ENCODE results near the gene TOMM22.

TOMM22 gene

DNA sequence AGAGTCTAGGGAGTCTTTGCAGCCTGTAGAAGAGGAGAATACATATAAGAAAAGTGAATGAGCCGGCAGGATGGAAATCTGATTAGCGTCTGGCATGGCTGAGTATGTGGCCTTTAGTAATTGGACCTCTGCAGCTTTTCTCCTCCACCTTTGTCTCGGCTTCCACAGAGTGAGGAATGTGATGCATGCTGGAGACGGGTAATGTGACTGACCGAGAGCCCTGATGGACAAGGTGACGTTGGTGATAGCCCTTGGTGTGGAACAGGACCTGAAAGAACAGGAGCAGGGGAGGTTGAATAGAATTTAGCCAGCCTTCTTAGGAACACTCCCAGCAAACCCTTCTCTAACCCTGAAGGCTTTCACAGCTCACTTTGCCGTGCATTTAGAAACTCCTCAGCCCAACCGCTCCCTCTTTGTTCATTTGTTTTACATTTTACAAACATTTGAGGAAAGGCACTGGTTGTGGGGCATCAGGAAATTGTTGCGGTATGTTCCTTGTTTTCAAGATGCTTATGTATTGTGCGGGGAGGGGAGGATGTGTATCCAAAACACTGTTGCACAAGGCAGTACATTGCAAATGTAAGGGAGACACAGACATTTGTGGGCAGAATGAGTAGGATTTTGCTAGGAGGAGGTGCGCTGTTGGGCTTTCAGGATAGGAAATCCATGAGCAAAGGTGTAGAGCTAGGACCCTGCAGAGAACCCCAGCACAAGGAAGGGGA, 30.9 kb downstream of the TOMM22 start:
- TF ChIP-seq, protein P1, sequence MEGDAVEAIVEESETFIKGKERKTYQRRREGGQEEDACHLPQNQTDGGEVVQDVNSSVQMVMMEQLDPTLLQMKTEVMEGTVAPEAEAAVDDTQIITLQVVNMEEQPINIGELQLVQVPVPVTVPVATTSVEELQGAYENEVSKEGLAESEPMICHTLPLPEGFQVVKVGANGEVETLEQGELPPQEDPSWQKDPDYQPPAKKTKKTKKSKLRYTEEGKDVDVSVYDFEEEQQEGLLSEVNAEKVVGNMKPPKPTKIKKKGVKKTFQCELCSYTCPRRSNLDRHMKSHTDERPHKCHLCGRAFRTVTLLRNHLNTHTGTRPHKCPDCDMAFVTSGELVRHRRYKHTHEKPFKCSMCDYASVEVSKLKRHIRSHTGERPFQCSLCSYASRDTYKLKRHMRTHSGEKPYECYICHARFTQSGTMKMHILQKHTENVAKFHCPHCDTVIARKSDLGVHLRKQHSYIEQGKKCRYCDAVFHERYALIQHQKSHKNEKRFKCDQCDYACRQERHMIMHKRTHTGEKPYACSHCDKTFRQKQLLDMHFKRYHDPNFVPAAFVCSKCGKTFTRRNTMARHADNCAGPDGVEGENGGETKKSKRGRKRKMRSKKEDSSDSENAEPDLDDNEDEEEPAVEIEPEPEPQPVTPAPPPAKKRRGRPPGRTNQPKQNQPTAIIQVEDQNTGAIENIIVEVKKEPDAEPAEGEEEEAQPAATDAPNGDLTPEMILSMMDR (IDR thresholded peaks at IDR 0.05; ENCODE audit: insufficient read depth, low read length, poor library complexity, severe bottlenecking): no peak
- DNase-seq (ENCODE audit: extremely low read depth, insufficient read length): no peak
- Histone ChIP-seq H3K36me3 (ENCODE audit: control insufficient read depth, insufficient read depth, low read length) (peaks cover 29% of the 10 kb centered on the region), H3K4me3 (replicated peaks; ENCODE audit: low read depth, low read length) (no peak overlapping the region), H3K27me3 (replicated peaks; ENCODE audit: control insufficient read depth, insufficient read depth, low read length) (no peaks in the 10 kb centered on the region)

DNA sequence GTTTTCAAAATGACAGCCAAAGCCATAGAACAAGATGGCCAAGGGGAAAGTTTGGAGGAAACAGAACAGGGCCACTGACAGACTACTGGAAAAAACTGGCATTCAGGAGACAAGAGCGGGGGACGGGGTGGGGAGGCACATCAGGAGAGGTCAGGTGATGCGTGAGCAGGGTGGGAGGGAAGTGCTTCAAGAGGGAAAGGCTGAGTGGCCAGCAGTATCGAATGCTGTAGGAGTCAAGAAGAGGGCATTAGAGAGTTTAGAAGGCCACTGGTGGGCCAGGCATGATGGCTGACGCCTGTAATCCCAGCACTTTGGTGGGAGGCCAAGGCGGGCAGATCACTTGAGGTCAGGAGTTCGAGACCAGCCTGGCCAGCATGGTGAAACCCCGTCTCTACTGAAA, 32.2 kb downstream of the TOMM22 start:
- H3K4me3 ChIP-seq (replicated peaks; ENCODE audit: low read depth, low read length): no peak overlapping the region
- H3K27me3 ChIP-seq (replicated peaks; ENCODE audit: control insufficient read depth, insufficient read depth, low read length): no peaks in the 10 kb centered on the region
- H3K36me3 ChIP-seq (ENCODE audit: control insufficient read depth, insufficient read depth, low read length): peaks cover 32% of the 10 kb centered on the region
- TF ChIP-seq, protein P1 (IDR thresholded peaks at IDR 0.05; ENCODE audit: insufficient read depth, low read length, poor library complexity, severe bottlenecking): no peak
- no peak for DNase-seq (ENCODE audit: extremely low read depth, insufficient read length)

DNA sequence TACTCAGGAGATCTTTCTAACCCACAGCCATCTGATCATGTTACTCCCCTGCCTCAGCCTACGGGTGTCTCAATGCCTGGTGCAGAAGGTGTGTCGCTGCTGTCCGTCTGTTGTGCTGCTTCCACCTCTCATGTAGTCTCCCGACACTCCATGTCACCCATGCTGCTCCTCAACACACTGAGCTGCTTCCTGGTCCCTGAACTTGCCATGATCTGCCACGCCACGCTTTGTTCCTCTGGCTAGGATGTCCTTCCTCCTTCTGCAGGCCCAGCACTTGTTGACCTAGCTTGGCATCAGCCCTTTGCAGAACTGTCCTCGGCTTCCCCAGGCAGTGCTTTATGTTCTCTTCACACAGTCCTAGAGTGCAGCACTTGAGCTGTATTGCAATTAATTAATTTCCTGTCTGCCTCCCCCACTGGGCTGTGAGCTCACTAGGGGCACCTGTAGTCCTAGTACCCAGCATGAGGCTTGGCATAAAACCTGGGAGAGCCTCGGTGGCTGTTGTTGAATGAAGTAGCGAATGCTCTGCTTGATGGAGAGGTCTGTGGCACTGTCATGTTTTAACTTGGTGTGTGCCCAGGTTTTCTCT, 33.5 kb downstream of the TOMM22 start:
- Histone ChIP-seq H3K4me3 (replicated peaks; ENCODE audit: low read depth, low read length) (no peak overlapping the region), H3K27me3 (replicated peaks; ENCODE audit: control insufficient read depth, insufficient read depth, low read length) (no peaks in the 10 kb centered on the region), H3K36me3 (ENCODE audit: control insufficient read depth, insufficient read depth, low read length) (peaks cover 29% of the 10 kb centered on the region)
- DNase-seq (ENCODE audit: extremely low read depth, insufficient read length): no peak
- TF ChIP-seq, protein P1 (IDR thresholded peaks at IDR 0.05; ENCODE audit: insufficient read depth, low read length, poor library complexity, severe bottlenecking): no peak

DNA sequence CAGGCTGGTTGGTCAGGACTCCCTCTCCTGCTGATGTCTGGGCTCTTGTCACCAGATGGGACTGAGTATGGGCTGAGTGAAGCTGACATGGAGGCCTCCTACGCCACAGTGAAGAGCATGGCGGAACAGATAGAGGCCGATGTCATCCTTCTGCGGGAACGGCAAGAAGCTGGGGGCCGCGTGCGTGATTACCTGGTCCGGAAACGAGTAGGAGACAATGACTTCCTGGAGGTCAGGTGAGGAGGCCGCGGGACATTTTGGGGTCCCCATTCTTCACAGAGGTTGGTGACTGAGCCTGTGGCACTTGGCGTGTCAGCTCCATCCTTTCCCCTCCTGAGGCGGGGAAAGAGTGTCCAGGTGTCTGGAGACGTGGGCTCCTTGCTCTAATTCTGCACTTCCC, 34.1 kb downstream of the TOMM22 start:
- TF ChIP-seq, protein P1 (IDR thresholded peaks at IDR 0.05; ENCODE audit: insufficient read depth, low read length, poor library complexity, severe bottlenecking): no peak

DNA sequence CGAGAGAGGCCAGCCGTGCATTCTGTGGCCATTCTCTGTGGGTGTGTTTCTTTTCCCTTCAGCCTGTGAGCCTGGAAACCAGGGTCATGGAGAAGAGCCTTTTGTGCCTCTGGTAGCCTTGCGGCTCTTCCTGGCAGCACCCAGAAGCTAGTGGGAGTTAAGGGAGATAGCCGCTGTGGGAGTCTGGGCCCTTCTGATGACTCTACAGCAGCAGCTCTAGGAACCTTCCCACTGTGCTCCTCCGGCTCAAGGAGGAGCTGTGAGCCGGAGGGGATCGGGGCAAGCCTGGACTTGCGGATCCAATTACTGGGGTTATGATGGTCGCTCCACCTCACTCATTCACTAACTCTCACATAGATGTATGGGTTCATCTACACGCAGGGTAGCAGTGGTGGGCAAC, 34.5 kb downstream of the TOMM22 start:
- Histone ChIP-seq H3K27me3 (replicated peaks; ENCODE audit: control insufficient read depth, insufficient read depth, low read length) (no peaks in the 10 kb centered on the region), H3K36me3 (ENCODE audit: control insufficient read depth, insufficient read depth, low read length) (peaks cover 28% of the 10 kb centered on the region), H3K4me3 (replicated peaks; ENCODE audit: low read depth, low read length) (no peak overlapping the region)
- DNase-seq (ENCODE audit: extremely low read depth, insufficient read length): no peak
- TF ChIP-seq, protein P1 (IDR thresholded peaks at IDR 0.05; ENCODE audit: insufficient read depth, low read length, poor library complexity, severe bottlenecking): no peak

More for the DNA sequence above, 34.1 kb downstream of the TOMM22 start:
- Histone ChIP-seq H3K4me3 (replicated peaks; ENCODE audit: low read depth, low read length) (no peak overlapping the region), H3K27me3 (replicated peaks; ENCODE audit: control insufficient read depth, insufficient read depth, low read length) (no peaks in the 10 kb centered on the region), H3K36me3 (ENCODE audit: control insufficient read depth, insufficient read depth, low read length) (peaks cover 28% of the 10 kb centered on the region)
- DNase-seq (ENCODE audit: extremely low read depth, insufficient read length): no peak
